Kidney epithelial cell (primary cell): ENCODE measurements around the gene BGN. TPM values are rescaled to one million over a fixed set of nuclear protein-coding genes. Genes with fewer than 3 reads are reported as not detected.

Experiments
- DNase-seq: peaks from one replicate; pipeline ENCODE4 v3.0.0-alpha.2; 2010; ENCODE audit warnings: low read depth
- H3K27me3 ChIP-seq: 2 replicates; pipeline ENCODE4 v1.6.0; 2011; ENCODE audit warnings: low read length; ENCODE audit not compliant: control insufficient read depth, insufficient read depth
- H3K36me3 ChIP-seq: 2 replicates; pipeline ENCODE4 v1.5.1; 2011; ENCODE audit warnings: low read length; ENCODE audit not compliant: control insufficient read depth, insufficient read depth
- H3K4me3 ChIP-seq: 2 replicates; pipeline ENCODE4 v1.5.1; 2011; ENCODE audit warnings: low read depth, mild to moderate bottlenecking, control low read depth, low read length
- CTCF ChIP-seq: IDR thresholded peaks from 2 replicates; pipeline ENCODE4 v1.5.1; 2011; ENCODE audit warnings: mild to moderate bottlenecking, moderate library complexity, low read length, control low read depth, inconsistent platforms; ENCODE audit not compliant: insufficient read depth, poor library complexity, severe bottlenecking
- total RNA-seq: library from RNA; depleted of rRNA; stranded (reverse); fragments of >200 nt; gene quantifications from 2 replicates; pipeline ENCODE4 v1.2.3, GENCODE V29; 2015

Gene BGN
- total RNA-seq, 1 donor from 2014 or later = 6.2 TPM

- no peak for DNase-seq
- no peak overlapping the region for H3K4me3 ChIP-seq
- H3K36me3 ChIP-seq = no peaks in the 10 kb centered on the region
- TF ChIP-seq CTCF = no peak
- peaks cover 7% of the 10 kb centered on the region for H3K27me3 ChIP-seq
These were observed 17.2 kb downstream of the BGN start for GRCh38 chrX:153511784-153512500.

GRCh38 chrX:153512501-153512893 is 17.7 kb downstream of the BGN start:
- no peak for DNase-seq
- no peaks in the 10 kb centered on the region for H3K36me3 ChIP-seq
- no peak overlapping the region for H3K4me3 ChIP-seq
- H3K27me3 ChIP-seq = peaks cover 10% of the 10 kb centered on the region
- TF ChIP-seq CTCF = no peak

DNA sequence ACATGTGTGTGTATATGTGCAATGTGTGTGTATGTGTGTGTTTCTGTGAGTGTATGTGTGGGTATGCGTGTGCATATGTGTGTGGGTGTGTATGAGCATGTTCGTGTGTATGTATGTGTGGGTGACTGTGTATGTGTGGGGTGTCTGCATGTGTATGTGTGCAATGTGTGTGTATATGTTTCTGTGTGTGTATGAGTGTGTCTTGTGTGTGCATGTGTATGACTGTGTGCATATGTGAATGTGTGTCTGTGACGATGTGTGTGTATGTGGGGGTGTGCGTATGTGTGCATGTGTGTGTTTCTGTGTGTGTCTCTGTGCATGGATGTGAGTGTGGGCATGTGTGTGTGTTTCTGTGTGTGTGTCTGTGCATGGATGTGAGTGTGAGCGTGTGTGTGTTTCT is 18.5 kb downstream of the BGN start:
- peaks cover 13% of the 10 kb centered on the region for H3K27me3 ChIP-seq
- DNase-seq = no peak
- H3K36me3 ChIP-seq = no peaks in the 10 kb centered on the region
- H3K4me3 ChIP-seq = no peak overlapping the region
- TF ChIP-seq CTCF = no peak

GRCh38 chrX:153514259-153514658 is 19.5 kb downstream of the BGN start:
- no peak overlapping the region for H3K4me3 ChIP-seq
- TF ChIP-seq CTCF = no peak
- no peaks in the 10 kb centered on the region for H3K36me3 ChIP-seq
- H3K27me3 ChIP-seq = peaks cover 20% of the 10 kb centered on the region
- DNase-seq = no peak

GRCh38 chrX:153515435-153515834 is 20.7 kb downstream of the BGN start:
- DNase-seq = no peak
- no peaks in the 10 kb centered on the region for H3K36me3 ChIP-seq
- TF ChIP-seq CTCF = no peak
- no peak overlapping the region for H3K4me3 ChIP-seq
- peaks cover 20% of the 10 kb centered on the region for H3K27me3 ChIP-seq

DNA sequence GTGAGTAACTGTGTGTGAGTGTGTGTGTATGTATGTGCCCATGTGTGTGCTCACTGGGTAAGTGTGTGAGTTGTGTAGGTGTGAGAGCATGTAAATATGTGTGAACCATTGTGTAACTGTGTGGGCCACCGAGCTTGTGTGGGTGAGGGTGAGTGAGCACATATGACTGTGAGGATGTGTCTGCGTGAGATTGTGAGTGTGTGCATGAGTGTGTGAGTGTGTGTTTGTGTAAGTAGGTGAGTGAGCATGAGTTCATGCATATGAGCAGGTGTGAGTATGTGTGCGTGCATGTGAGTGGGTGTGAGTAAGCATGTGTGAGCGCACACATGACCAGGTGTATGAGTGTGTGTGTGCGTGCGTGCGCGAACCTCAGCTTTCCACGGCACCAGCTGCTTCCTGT is 21.3 kb downstream of the BGN start:
- no peak for TF ChIP-seq CTCF
- Histone ChIP-seq H3K27me3 (peaks cover 20% of the 10 kb centered on the region), H3K4me3 (no peak overlapping the region), H3K36me3 (no peaks in the 10 kb centered on the region)
- DNase-seq = no peak
